Esophagus muscularis mucosa (tissue), 3 donors: ENCODE measurements around the gene BAMBI.

Experiments
- CTCF ChIP-seq, 3 experiments: fragments of 200-600 bp in 2 of 3; fragments of 450-650 bp in 1 of 3; sonication (generic) in 2 of 3; IDR thresholded peaks; one replicate each; pipeline ENCODE4 v1.5.1; 2017 to 2019; ENCODE audit warnings: antibody characterized with exemption in 3 of 3, mild to moderate bottlenecking in 2 of 3, moderate library complexity in 1 of 3
- POLR2A ChIP-seq: fragments of 450-650 bp; IDR thresholded peaks from one replicate; pipeline ENCODE4 v1.6.1; 2017; ENCODE audit warnings: antibody characterized with exemption, moderate library complexity, mild to moderate bottlenecking, low read depth

GRCh38 chr10:28644647-28645046, 32.7 kb upstream of the BAMBI start:
- no peak for TF ChIP-seq CTCF (IDR thresholded peaks at IDR 0.05)
- no peak for TF ChIP-seq POLR2A
